ENCODE data around the gene DPP10.

Gene DPP10

GRCh38 chr2:115194623-115195022 lies 752.2 kb downstream of the DPP10 start:
- DNase-seq (ENCODE audit: insufficient read length, low spot score) (no peak), FAIRE-seq (no peak)

- FAIRE-seq, result no peak
- no peak for DNase-seq (ENCODE audit: insufficient read length, low spot score)
Measured at GRCh38 chr2:115196587-115196986, 754.1 kb downstream of the DPP10 start.

GRCh38 chr2:115199966-115200365 lies 757.5 kb downstream of the DPP10 start:
- DNase-seq (ENCODE audit: insufficient read length, low spot score), result no peak

GRCh38 chr2:115201386-115201785 lies 758.9 kb downstream of the DPP10 start:
- DNase-seq (ENCODE audit: insufficient read length, low spot score), result no peak
- no peak for FAIRE-seq

More at GRCh38 chr2:115199966-115200365, 757.5 kb downstream of the DPP10 start:
- no peak for FAIRE-seq

- no peak for FAIRE-seq
- DNase-seq (ENCODE audit: insufficient read length, low spot score), result no peak
Measured at GRCh38 chr2:115208493-115209164, 766.2 kb downstream of the DPP10 start.

GRCh38 chr2:115214050-115214449 lies 771.6 kb downstream of the DPP10 start:
- DNase-seq (ENCODE audit: insufficient read length, low spot score) (no peak), FAIRE-seq (no peak)

- DNase-seq (ENCODE audit: insufficient read length, low spot score) (no peak), FAIRE-seq (no peak)
Measured at GRCh38 chr2:115219296-115219695, 776.9 kb downstream of the DPP10 start.

GRCh38 chr2:115234186-115234585 lies 791.7 kb downstream of the DPP10 start:
- no peak for FAIRE-seq
- DNase-seq (ENCODE audit: insufficient read length, low spot score), result no peak

GRCh38 chr2:115234737-115235136 lies 792.3 kb downstream of the DPP10 start:
- DNase-seq (ENCODE audit: insufficient read length, low spot score), result no peak
- no peak for FAIRE-seq

GRCh38 chr2:115248066-115248465 lies 805.6 kb downstream of the DPP10 start:
- DNase-seq (ENCODE audit: insufficient read length, low spot score) (no peak), FAIRE-seq (no peak)

- FAIRE-seq (no peak), DNase-seq (ENCODE audit: insufficient read length, low spot score) (no peak)
Measured at GRCh38 chr2:115277366-115277765, 834.9 kb downstream of the DPP10 start.

GRCh38 chr2:115285416-115285815 lies 843.0 kb downstream of the DPP10 start:
- DNase-seq (ENCODE audit: insufficient read length, low spot score), result no peak
- no peak for FAIRE-seq

- no peak for DNase-seq (ENCODE audit: insufficient read length, low spot score)
- no peak for FAIRE-seq
Measured at GRCh38 chr2:115290478-115290877, 848.0 kb downstream of the DPP10 start.

GRCh38 chr2:115292742-115293141 lies 850.3 kb downstream of the DPP10 start:
- FAIRE-seq, result no peak
- no peak for DNase-seq (ENCODE audit: insufficient read length, low spot score)

GRCh38 chr2:115294999-115295398 lies 852.6 kb downstream of the DPP10 start:
- FAIRE-seq, result no peak
- DNase-seq (ENCODE audit: insufficient read length, low spot score), result no peak

GRCh38 chr2:115297056-115297455 lies 854.6 kb downstream of the DPP10 start:
- no peak for FAIRE-seq
- DNase-seq (ENCODE audit: insufficient read length, low spot score), result no peak

GRCh38 chr2:115299199-115299598 lies 856.8 kb downstream of the DPP10 start:
- DNase-seq (ENCODE audit: insufficient read length, low spot score) (no peak), FAIRE-seq (no peak)

GRCh38 chr2:115305712-115306111 lies 863.3 kb downstream of the DPP10 start:
- no peak for FAIRE-seq
- no peak for DNase-seq (ENCODE audit: insufficient read length, low spot score)

GRCh38 chr2:115314119-115314518 lies 871.7 kb downstream of the DPP10 start:
- DNase-seq (ENCODE audit: insufficient read length, low spot score), result no peak
- FAIRE-seq, result no peak

- no peak for FAIRE-seq
- no peak for DNase-seq (ENCODE audit: insufficient read length, low spot score)
Measured at GRCh38 chr2:115327061-115327460, 884.6 kb downstream of the DPP10 start.

GRCh38 chr2:115359550-115359949 lies 917.1 kb downstream of the DPP10 start:
- FAIRE-seq (no peak), DNase-seq (ENCODE audit: insufficient read length, low spot score) (no peak)

GRCh38 chr2:115364093-115364492 lies 921.7 kb downstream of the DPP10 start:
- FAIRE-seq (no peak), DNase-seq (ENCODE audit: insufficient read length, low spot score) (no peak)

GRCh38 chr2:115369400-115369799 lies 927.0 kb downstream of the DPP10 start:
- FAIRE-seq, result no peak
- DNase-seq (ENCODE audit: insufficient read length, low spot score), result no peak

Measured in GM19239 (cell line).